Measurements from ENCODE around the gene MCU. TPM values are rescaled to one million over a fixed set of nuclear protein-coding genes. Genes with fewer than 3 reads are reported as not detected.
"Not testable (repeated sequence)": the region's sequence is repeated elsewhere in the genome, so short reads cannot be mapped to it uniquely, and the experiment has no call there.

MCU gene, protein sequence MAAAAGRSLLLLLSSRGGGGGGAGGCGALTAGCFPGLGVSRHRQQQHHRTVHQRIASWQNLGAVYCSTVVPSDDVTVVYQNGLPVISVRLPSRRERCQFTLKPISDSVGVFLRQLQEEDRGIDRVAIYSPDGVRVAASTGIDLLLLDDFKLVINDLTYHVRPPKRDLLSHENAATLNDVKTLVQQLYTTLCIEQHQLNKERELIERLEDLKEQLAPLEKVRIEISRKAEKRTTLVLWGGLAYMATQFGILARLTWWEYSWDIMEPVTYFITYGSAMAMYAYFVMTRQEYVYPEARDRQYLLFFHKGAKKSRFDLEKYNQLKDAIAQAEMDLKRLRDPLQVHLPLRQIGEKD
- polyA plus RNA-seq (ENCODE audit: low read depth in 6 of 6): 10 to 100 TPM in 3 of 6 donors, 1 to 10 TPM in 3; 6.0 to 14.9 (median 10.2) TPM

- Mint-ChIP-seq H3K36me3 (no peaks in the 10 kb centered on the region), H3K27ac (peak within 1 kb of the TSS; percentile 59 to 93 (median 88)), H3K9me3 (no peaks in the 10 kb centered on the region), H3K4me1 (peaks cover 30 to 36% (median 35%) of the 10 kb centered on the region in 3 donors), H3K27me3 (peaks cover 0 to 4% (median 0%) of the 10 kb centered on the region in 3 donors), H3K4me3 (peak within 1 kb of the TSS; percentile 86 to 97 (median 92))
- ATAC-seq (ENCODE audit: low read depth in 2 of 2) (peak; percentile 92 to 93), DNase-seq (peak; percentile 90)
These were observed at the start of gene MCU for GRCh38 chr10:72691863-72692743. MCU (plus strand) TSS chr10:72692143; CDS start chr10:72692152, 9 bp downstream.

GRCh38 chr10:72642318-72642717 lies 49.6 kb upstream of the MCU start:
- H3K36me3 Mint-ChIP-seq: no peaks in the 10 kb centered on the region
- peaks cover 5 to 7% (median 6%) of the 10 kb centered on the region in 3 donors for H3K27me3 Mint-ChIP-seq
- DNase-seq (no peak), ATAC-seq (ENCODE audit: low read depth in 2 of 2) (no peak)
- no peaks in the 10 kb centered on the region for H3K9me3 Mint-ChIP-seq
- no peak overlapping the region for H3K4me3 Mint-ChIP-seq
- no peak overlapping the region for H3K27ac Mint-ChIP-seq
- no peaks in the 10 kb centered on the region for H3K4me1 Mint-ChIP-seq

- no peaks in the 10 kb centered on the region for H3K4me1 Mint-ChIP-seq
- H3K4me3 Mint-ChIP-seq: no peak overlapping the region
- no peaks in the 10 kb centered on the region for H3K36me3 Mint-ChIP-seq
- H3K27me3 Mint-ChIP-seq: peaks cover 3 to 6% (median 5%) of the 10 kb centered on the region in 3 donors
- no peak for ATAC-seq (ENCODE audit: low read depth in 2 of 2)
- H3K27ac Mint-ChIP-seq: no peak overlapping the region
- no peak for DNase-seq
- H3K9me3 Mint-ChIP-seq: no peaks in the 10 kb centered on the region
These were observed 46.6 kb upstream of the MCU start for GRCh38 chr10:72645263-72645858.

DNA sequence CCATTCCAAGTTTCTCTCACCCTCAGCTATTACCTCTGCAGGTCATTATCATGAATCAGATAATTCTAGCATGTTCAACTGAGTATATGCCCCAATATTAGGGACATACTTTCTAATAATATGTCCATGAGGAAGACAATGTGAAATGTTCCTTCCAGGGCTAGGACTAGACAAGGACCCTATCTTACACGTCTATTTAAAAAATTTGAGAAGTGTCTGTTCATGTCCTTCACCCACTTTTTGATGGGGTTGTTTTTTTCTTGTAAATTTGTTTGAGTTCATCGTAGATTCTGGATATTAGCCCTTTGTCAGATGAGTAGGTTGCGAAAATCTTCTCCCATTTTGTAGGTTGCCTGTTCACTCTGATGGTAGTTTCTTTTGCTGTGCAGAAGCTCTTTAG lies 45.0 kb upstream of the MCU start:
- not testable (repeated sequence) for H3K4me3 Mint-ChIP-seq; H3K36me3 Mint-ChIP-seq; H3K27me3 Mint-ChIP-seq; ATAC-seq (ENCODE audit: low read depth in 2 of 2); H3K4me1 Mint-ChIP-seq; H3K9me3 Mint-ChIP-seq; DNase-seq
- peak overlapping the region in 1 of 6 donors; percentile 54 for H3K27ac Mint-ChIP-seq

DNA sequence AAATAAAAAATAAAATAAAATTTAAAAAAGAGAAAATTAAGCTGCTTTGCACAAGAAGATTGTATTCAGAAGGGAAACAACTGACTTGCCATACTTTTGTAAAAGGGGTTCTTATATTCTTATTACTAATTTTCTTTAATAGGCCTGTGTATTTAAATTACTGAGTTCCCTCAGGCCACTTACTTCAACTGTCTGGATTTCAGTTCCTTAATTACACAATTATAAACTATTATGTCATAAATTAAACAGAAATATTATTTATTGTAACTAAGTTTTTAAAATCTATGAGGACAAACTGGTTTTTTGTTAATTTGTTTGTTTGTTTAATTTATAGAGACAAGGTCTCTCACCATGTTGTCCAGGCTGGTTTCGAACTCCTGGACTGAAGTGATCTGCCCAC lies 43.6 kb upstream of the MCU start:
- DNase-seq: no peak
- no peak overlapping the region for H3K27ac Mint-ChIP-seq
- H3K27me3 Mint-ChIP-seq: peaks cover 0 to 6% (median 5%) of the 10 kb centered on the region in 3 donors
- ATAC-seq (ENCODE audit: low read depth in 2 of 2): no peak
- H3K9me3 Mint-ChIP-seq: no peaks in the 10 kb centered on the region
- H3K4me3 Mint-ChIP-seq: no peak overlapping the region
- no peaks in the 10 kb centered on the region for H3K36me3 Mint-ChIP-seq
- no peaks in the 10 kb centered on the region for H3K4me1 Mint-ChIP-seq

DNA sequence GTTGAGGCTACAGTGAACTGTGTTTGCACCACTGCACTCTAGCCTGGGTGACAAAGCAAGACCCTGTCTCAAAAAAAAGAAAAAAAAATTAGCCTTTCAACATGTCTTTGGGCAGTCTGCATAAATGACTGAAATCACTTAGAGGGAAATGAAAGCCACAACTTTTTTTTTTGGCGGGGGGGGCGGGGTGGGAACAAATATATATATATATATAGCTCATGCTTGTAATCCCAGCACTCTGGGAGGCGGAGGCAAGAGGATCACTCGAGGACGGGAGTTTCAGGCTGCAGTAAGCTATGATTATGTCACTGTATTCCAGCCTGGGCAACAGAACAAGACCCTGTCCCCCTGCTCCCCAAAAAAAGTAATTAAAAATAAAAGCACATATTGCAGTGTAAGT lies 42.7 kb upstream of the MCU start:
- DNase-seq: no peak
- H3K27ac Mint-ChIP-seq: no peak overlapping the region
- peaks cover 0 to 6% (median 5%) of the 10 kb centered on the region in 3 donors for H3K27me3 Mint-ChIP-seq
- no peak overlapping the region for H3K4me3 Mint-ChIP-seq
- no peaks in the 10 kb centered on the region for H3K9me3 Mint-ChIP-seq
- no peak for ATAC-seq (ENCODE audit: low read depth in 2 of 2)
- no peaks in the 10 kb centered on the region for H3K4me1 Mint-ChIP-seq
- no peaks in the 10 kb centered on the region for H3K36me3 Mint-ChIP-seq

DNA sequence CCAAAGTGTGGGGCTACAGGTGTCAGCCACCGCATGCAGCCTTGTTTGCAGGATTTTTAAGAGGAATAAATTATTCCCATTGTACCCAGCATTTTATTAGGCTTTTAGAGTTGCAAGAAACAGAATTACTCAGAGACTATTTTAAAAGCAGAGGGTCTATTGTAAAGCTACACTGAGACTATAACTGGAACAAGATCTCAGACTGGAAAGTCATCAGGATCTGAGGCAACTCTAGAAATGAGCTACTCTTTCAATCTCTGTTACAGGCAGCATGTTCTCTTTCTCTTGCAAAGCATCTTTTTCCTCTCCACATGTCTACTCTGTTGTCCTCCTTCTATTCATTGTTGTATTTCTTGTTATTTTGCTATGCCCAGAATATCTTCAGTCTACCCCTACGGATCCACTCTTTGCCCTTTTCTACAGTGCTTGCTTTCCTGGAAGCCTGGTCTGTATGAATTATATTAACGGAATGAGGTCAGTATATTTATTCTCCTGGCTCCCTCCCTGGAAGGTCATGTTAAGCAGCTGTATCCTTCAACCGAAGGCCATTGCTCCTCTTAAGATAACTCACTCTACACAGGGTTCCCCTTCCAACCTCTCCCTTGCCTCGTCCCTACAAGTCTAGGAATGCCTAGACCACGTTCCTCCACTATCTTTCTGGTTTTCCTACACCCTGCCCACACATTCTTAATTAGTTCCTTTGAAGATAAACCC lies 38.4 kb upstream of the MCU start:
- ATAC-seq (ENCODE audit: low read depth in 2 of 2) (no peak), DNase-seq (no peak)
- Mint-ChIP-seq H3K4me1 (no peaks in the 10 kb centered on the region), H3K27me3 (no peaks in the 10 kb centered on the region), H3K4me3 (no peak overlapping the region), H3K36me3 (no peaks in the 10 kb centered on the region), H3K9me3 (no peaks in the 10 kb centered on the region), H3K27ac (no peak overlapping the region)

DNA sequence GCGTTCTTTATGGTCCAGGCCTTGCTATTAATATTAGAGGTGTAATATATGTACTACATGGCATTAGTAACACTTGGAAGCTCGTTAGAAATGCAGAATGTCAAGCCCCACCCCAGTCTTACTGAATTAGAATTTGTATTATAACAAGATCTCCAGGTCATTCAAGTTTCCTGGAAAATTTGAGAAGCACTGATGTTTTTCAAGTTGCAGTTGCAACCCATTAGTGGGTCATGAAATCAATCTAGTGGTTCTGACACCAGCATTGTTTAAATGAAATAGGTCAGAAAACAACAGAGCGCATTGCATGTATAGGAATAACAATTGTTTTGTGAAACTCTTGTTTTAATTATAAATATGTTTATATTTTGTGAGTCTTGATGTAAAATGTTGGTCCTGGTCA lies 37.2 kb upstream of the MCU start:
- ATAC-seq (ENCODE audit: low read depth in 2 of 2): no peak
- no peaks in the 10 kb centered on the region for H3K27me3 Mint-ChIP-seq
- H3K36me3 Mint-ChIP-seq: no peaks in the 10 kb centered on the region
- H3K4me3 Mint-ChIP-seq: no peak overlapping the region
- H3K4me1 Mint-ChIP-seq: no peaks in the 10 kb centered on the region
- no peak for DNase-seq
- no peaks in the 10 kb centered on the region for H3K9me3 Mint-ChIP-seq
- H3K27ac Mint-ChIP-seq: no peak overlapping the region

DNA sequence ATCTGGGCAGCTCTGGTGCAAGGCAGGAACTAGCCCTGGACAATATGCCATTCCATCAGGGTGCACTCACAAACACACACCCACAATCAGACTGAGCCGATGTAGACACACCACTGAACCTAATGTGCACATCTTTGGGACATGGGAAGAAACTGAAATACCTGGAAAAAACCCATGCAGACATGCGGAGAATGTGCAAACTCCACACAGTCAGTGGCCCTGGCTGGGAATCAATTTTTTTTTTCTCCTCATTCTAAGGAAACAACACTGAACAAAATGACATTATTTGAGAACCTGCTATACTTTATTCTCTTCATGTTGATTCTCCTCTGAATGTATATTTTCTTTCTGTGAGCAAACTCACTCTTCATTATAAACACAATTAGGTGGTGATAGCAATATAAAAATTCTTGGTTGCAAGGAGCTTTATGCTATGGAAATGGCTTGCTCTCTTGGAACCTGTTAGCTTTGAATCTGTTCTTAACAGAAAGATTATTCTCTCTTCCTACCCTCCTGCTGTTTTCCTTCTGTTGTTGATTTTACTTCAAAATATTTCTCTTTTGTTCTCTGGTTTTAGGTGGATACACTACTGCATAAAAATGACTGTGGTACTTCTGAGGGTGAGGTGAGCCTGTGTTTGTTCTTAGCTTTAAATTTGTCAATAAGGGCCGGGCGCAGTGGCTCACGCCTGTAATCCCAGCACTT lies 33.1 kb upstream of the MCU start:
- no peaks in the 10 kb centered on the region for H3K36me3 Mint-ChIP-seq
- no peak for DNase-seq
- H3K4me1 Mint-ChIP-seq: no peaks in the 10 kb centered on the region
- peak overlapping the region in 1 of 6 donors; percentile 49 for H3K27ac Mint-ChIP-seq
- ATAC-seq (ENCODE audit: low read depth in 2 of 2): no peak
- peaks cover 0 to 5% (median 0%) of the 10 kb centered on the region in 7 donors for H3K9me3 Mint-ChIP-seq
- peak overlapping the region in 1 of 8 donors; percentile 47 for H3K4me3 Mint-ChIP-seq
- peaks cover 4 to 8% (median 6%) of the 10 kb centered on the region in 3 donors for H3K27me3 Mint-ChIP-seq

- Mint-ChIP-seq H3K27ac (no peak overlapping the region), H3K9me3 (peaks cover 0 to 5% (median 0%) of the 10 kb centered on the region in 7 donors)
- no peak for DNase-seq
These were observed 32.2 kb upstream of the MCU start for GRCh38 chr10:72659694-72660093.

DNA sequence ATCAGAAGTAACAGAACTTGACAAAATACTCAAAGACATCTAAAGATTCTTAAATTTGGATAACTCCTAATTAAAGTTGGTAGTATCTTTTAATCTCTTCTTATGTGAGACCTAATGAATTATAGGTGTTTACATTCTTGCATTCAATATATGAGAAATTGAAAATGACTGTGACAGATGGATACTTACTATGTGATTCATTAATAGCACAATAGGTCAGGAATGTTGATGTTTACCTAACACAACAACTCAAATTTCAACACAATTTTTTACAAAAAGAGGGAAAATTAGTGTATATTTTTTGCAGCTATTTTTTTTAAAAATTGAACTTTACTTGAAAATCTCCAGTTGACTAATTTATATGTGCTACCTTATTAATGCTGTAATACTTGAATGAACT lies 31.7 kb upstream of the MCU start:
- no peak for DNase-seq
- H3K27me3 Mint-ChIP-seq: peaks cover 4 to 8% (median 6%) of the 10 kb centered on the region in 3 donors
- peak overlapping the region in 1 of 6 donors; percentile 49 for H3K27ac Mint-ChIP-seq
- H3K9me3 Mint-ChIP-seq: peaks cover 0 to 5% (median 0%) of the 10 kb centered on the region in 7 donors
- no peaks in the 10 kb centered on the region for H3K4me1 Mint-ChIP-seq
- H3K36me3 Mint-ChIP-seq: no peaks in the 10 kb centered on the region
- ATAC-seq (ENCODE audit: low read depth in 2 of 2): no peak
- H3K4me3 Mint-ChIP-seq: no peak overlapping the region

More at GRCh38 chr10:72659694-72660093, 32.2 kb upstream of the MCU start:
- ATAC-seq (ENCODE audit: low read depth in 2 of 2): no peak
- Mint-ChIP-seq H3K36me3 (no peaks in the 10 kb centered on the region), H3K4me3 (no peak overlapping the region), H3K27me3 (peaks cover 4 to 8% (median 6%) of the 10 kb centered on the region in 3 donors), H3K4me1 (no peaks in the 10 kb centered on the region)

DNA sequence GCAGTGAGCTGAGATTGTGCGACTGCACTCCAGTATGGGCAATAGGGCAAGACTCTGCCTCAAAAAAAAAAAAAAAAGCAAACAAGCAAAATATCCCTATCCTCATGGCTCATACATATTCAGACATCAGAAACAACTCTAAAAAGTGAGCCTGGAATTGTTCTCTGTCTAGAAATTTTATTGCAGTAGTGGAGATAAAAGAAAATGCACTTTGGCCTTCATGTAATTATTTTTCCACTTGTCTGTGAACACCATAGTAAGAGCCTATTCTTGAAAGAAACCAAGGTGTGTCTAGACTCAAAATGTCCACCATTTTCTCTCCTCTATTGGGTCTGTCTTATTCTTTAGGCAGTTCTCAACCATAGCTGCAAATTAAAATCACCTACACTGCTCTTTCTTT lies 30.5 kb upstream of the MCU start:
- ATAC-seq (ENCODE audit: low read depth in 2 of 2): no peak
- peaks cover 0 to 5% (median 0%) of the 10 kb centered on the region in 7 donors for H3K9me3 Mint-ChIP-seq
- no peak overlapping the region for H3K4me3 Mint-ChIP-seq
- H3K27ac Mint-ChIP-seq: no peak overlapping the region
- peaks cover 4 to 8% (median 6%) of the 10 kb centered on the region in 3 donors for H3K27me3 Mint-ChIP-seq
- no peak for DNase-seq
- no peaks in the 10 kb centered on the region for H3K36me3 Mint-ChIP-seq
- H3K4me1 Mint-ChIP-seq: no peaks in the 10 kb centered on the region
